Measurements from ENCODE around the gene GLRX5. TPM values are rescaled to one million over a fixed set of nuclear protein-coding genes. Genes with fewer than 3 reads are reported as not detected.

Gene GLRX5
- total RNA-seq, 2 donors from 2014 or later, result 62.4 to 63.4 TPM

DNA sequence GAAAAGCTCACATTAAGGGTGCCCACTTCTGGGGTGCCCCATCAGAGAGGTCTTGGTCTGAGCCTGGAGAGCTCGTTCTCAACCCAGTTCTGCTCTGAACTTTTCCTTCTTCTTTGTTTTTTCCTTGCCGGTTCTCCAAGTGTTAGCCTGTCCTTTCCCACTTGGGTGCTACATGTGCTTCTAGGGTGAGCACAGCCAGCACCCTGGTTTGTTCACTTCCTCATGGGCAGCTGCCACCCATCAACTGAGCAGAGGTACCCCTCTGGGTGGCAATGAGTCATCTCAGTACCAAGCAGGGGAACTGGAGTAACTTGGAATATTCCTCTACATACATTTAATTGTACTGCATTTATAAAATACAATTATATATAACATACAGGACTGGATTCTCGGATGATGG lies 14.5 kb upstream of the GLRX5 start:
- 85 to 88% methylated on average over 2 of the region's 3 CpGs for WGBS, 2 experiments (ENCODE audit: insufficient coverage in 1 of 2, insufficient read length in 1 of 2)
- H3K36me3 ChIP-seq (ENCODE audit: control insufficient read depth, insufficient read depth, low read length), result no peaks in the 10 kb centered on the region
- no peaks in the 10 kb centered on the region for H3K9me3 ChIP-seq (ENCODE audit: control insufficient read depth, low read length)
- TF ChIP-seq CTCF (conservative IDR thresholded peaks at IDR 0.05), result no peak
- no peak overlapping the region for H3K4me3 ChIP-seq (ENCODE audit: low read length)
- H3K36me3 Mint-ChIP-seq (ENCODE audit: low read depth), result no peaks in the 10 kb centered on the region
- H3K9ac ChIP-seq (ENCODE audit: extremely low read depth, low read length, poor library complexity, severe bottlenecking), result no peak overlapping the region
- H3K27ac Mint-ChIP-seq, result no peak overlapping the region
- H3K4me1 Mint-ChIP-seq, result peaks cover 28% of the 10 kb centered on the region
- no peak overlapping the region for H3K4me3 Mint-ChIP-seq
- no peak overlapping the region for H3K27ac ChIP-seq (ENCODE audit: low read depth, low read length)
- H3K9me3 Mint-ChIP-seq, result no peaks in the 10 kb centered on the region
- peaks cover 3% of the 10 kb centered on the region for H3K27me3 ChIP-seq (ENCODE audit: control insufficient read depth, insufficient read depth, low read length, poor library complexity, severe bottlenecking)
- DNase-seq, result no peak
- peaks cover 29% of the 10 kb centered on the region for H3K4me1 ChIP-seq (ENCODE audit: control insufficient read depth, insufficient read depth, low read length)
- H3K27me3 Mint-ChIP-seq (ENCODE audit: insufficient read depth), result peaks cover 32% of the 10 kb centered on the region

DNA sequence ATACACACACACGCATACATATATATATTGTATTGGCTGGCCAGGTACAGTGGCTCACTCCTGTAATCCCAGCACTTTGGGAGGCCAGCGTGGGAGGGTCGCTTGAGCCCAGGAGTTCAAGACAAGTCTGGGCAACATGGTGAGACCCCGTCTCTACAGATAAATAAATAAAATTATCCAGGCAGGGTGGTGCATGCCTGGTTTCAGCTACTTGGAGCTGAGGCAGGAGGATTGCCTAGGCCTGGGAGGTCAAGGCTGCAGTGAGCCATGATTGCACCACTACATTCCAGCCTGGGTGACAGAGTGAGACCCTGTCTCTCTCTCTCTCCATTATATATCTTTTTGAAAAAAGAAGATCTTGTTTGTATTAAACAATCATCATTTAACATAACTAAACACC lies 13.8 kb upstream of the GLRX5 start:
- no peaks in the 10 kb centered on the region for H3K36me3 ChIP-seq (ENCODE audit: control insufficient read depth, insufficient read depth, low read length)
- H3K4me1 ChIP-seq (ENCODE audit: control insufficient read depth, insufficient read depth, low read length), result peaks cover 23% of the 10 kb centered on the region
- peaks cover 3% of the 10 kb centered on the region for H3K27me3 ChIP-seq (ENCODE audit: control insufficient read depth, insufficient read depth, low read length, poor library complexity, severe bottlenecking)
- Mint-ChIP-seq H3K27ac (no peak overlapping the region), H3K36me3 (ENCODE audit: low read depth) (no peaks in the 10 kb centered on the region), H3K4me1 (peaks cover 30% of the 10 kb centered on the region), H3K27me3 (ENCODE audit: insufficient read depth) (peaks cover 29% of the 10 kb centered on the region), H3K4me3 (no peak overlapping the region), H3K9me3 (no peaks in the 10 kb centered on the region)
- H3K9me3 ChIP-seq (ENCODE audit: control insufficient read depth, low read length), result no peaks in the 10 kb centered on the region
- no peak overlapping the region for H3K27ac ChIP-seq (ENCODE audit: low read depth, low read length)
- no peak overlapping the region for H3K9ac ChIP-seq (ENCODE audit: extremely low read depth, low read length, poor library complexity, severe bottlenecking)
- WGBS, 2 experiments (ENCODE audit: insufficient coverage in 1 of 2, insufficient read length in 1 of 2), result 90 to 99% methylated on average over 2 to 4 of the region's 4 CpGs
- DNase-seq, result no peak
- TF ChIP-seq CTCF (conservative IDR thresholded peaks at IDR 0.05), result no peak
- no peak overlapping the region for H3K4me3 ChIP-seq (ENCODE audit: low read length)

DNA sequence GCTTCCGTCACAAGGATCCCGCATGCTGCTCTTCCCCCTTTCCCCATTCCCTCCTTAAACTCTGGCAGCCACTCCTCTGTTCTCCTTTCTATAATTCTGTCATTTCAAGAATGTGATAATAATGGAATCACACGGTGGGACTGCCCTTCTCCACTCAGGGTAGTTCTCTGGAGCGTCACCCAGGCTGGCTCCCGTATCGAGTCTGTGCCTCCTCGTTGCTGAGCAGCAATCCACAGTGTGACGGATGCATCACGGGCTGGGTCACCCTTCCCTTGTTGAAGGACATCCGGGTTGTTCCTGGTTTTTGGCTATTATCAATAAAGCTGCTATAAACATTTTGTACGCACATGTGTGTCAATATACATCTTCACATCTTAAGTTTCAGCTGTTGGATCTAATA lies 12.7 kb upstream of the GLRX5 start:
- Histone ChIP-seq H3K4me1 (ENCODE audit: control insufficient read depth, insufficient read depth, low read length) (peaks cover 23% of the 10 kb centered on the region), H3K4me3 (ENCODE audit: low read length) (no peak overlapping the region), H3K27me3 (ENCODE audit: control insufficient read depth, insufficient read depth, low read length, poor library complexity, severe bottlenecking) (peaks cover under 1% of the 10 kb centered on the region), H3K36me3 (ENCODE audit: control insufficient read depth, insufficient read depth, low read length) (no peaks in the 10 kb centered on the region), H3K9me3 (ENCODE audit: control insufficient read depth, low read length) (no peaks in the 10 kb centered on the region), H3K9ac (ENCODE audit: extremely low read depth, low read length, poor library complexity, severe bottlenecking) (no peak overlapping the region), H3K27ac (ENCODE audit: low read depth, low read length) (no peak overlapping the region)
- H3K9me3 Mint-ChIP-seq, result no peaks in the 10 kb centered on the region
- WGBS, 2 experiments (ENCODE audit: insufficient coverage in 1 of 2, insufficient read length in 1 of 2), result 92 to 93% methylated on average over 11 of the region's 11 CpGs
- H3K36me3 Mint-ChIP-seq (ENCODE audit: low read depth), result no peaks in the 10 kb centered on the region
- no peak for TF ChIP-seq CTCF (conservative IDR thresholded peaks at IDR 0.05)
- no peak for DNase-seq
- peaks cover 33% of the 10 kb centered on the region for H3K4me1 Mint-ChIP-seq
- H3K4me3 Mint-ChIP-seq, result no peak overlapping the region
- H3K27me3 Mint-ChIP-seq (ENCODE audit: insufficient read depth), result peaks cover 25% of the 10 kb centered on the region
- no peak overlapping the region for H3K27ac Mint-ChIP-seq

Measured in endodermal cell (in vitro differentiated cells).